Keratinocyte (primary cell): Measurements from ENCODE around the gene GPR26. TPM values are rescaled to one million over a fixed set of nuclear protein-coding genes. Genes with fewer than 3 reads are reported as not detected.

Experiments used
- DNase-seq: peaks from one replicate; pipeline ENCODE4 v3.0.0-alpha.2; 2011; ENCODE audit warnings: low read depth, missing footprints, low spot score
- FAIRE-seq: peaks from 2 replicates; lab custom pipeline; 2011; peaks lifted over from hg19 to GRCh38; lab: Jason Lieb, UNC
- H2AFZ ChIP-seq: 2 replicates; pipeline ENCODE4 v1.6.0; 2012; ENCODE audit warnings: low read length, control low read depth, inconsistent platforms; ENCODE audit not compliant: control insufficient read depth
- H3K27ac ChIP-seq: 2 replicates; pipeline ENCODE4 v1.5.1; 2011; ENCODE audit warnings: low read length; ENCODE audit not compliant: control insufficient read depth, insufficient read depth
- H3K27me3 ChIP-seq: 3 replicates; pipeline ENCODE4 v1.6.0; 2011; ENCODE audit warnings: low read length; ENCODE audit not compliant: control insufficient read depth, insufficient read depth; ENCODE audit errors: extremely low read depth
- H3K36me3 ChIP-seq, 2 experiments: 2 replicates in 1 of 2; 3 replicates in 1 of 2; pipeline ENCODE4 v1.5.1; 2011; ENCODE audit warnings: low read length in 2 of 2, mild to moderate bottlenecking in 1 of 2; ENCODE audit not compliant: control insufficient read depth in 2 of 2, insufficient read depth in 2 of 2; ENCODE audit errors: extremely low read depth in 1 of 2
- H3K4me1 ChIP-seq: 3 replicates; pipeline ENCODE4 v1.5.1; 2011; ENCODE audit warnings: low read length; ENCODE audit not compliant: control insufficient read depth, insufficient read depth; ENCODE audit errors: extremely low read depth
- H3K4me2 ChIP-seq: 3 replicates; pipeline ENCODE4 v1.6.0; 2011; ENCODE audit warnings: low read depth, low read length; ENCODE audit not compliant: control insufficient read depth, insufficient read depth; ENCODE audit errors: extremely low read depth
- H3K4me3 ChIP-seq, 3 experiments: fragments of 200-600 bp in 1 of 3; sonication (generic) in 1 of 3; 2 replicates in 2 of 3; 3 replicates in 1 of 3; pipeline ENCODE4 v1.5.1; 2011 to 2016; ENCODE audit warnings: low read length in 3 of 3, mild to moderate bottlenecking in 3 of 3, control low read depth in 2 of 3, inconsistent platforms in 1 of 3, low read depth in 1 of 3, mixed read lengths in 1 of 3, mixed run types in 1 of 3, moderate library complexity in 1 of 3; ENCODE audit not compliant: control insufficient read depth in 2 of 3, insufficient read depth in 2 of 3; ENCODE audit errors: extremely low read depth in 1 of 3
- H3K79me2 ChIP-seq: 2 replicates; pipeline ENCODE4 v1.6.0; 2012; ENCODE audit warnings: low read length; ENCODE audit not compliant: control insufficient read depth, insufficient read depth
- H3K9ac ChIP-seq: 3 replicates; pipeline ENCODE4 v1.6.0; 2011; ENCODE audit warnings: low read length; ENCODE audit not compliant: control insufficient read depth, insufficient read depth; ENCODE audit errors: extremely low read depth
- H3K9me1 ChIP-seq: 3 replicates; pipeline ENCODE4 v1.6.0; 2011; ENCODE audit warnings: low read length; ENCODE audit not compliant: control insufficient read depth, insufficient read depth; ENCODE audit errors: extremely low read depth
- H3K9me3 ChIP-seq: 2 replicates; pipeline ENCODE4 v1.5.1; 2012; ENCODE audit warnings: low read depth, low read length; ENCODE audit not compliant: control insufficient read depth
- H4K20me1 ChIP-seq: 3 replicates; pipeline ENCODE4 v1.6.0; 2011; ENCODE audit warnings: low read length; ENCODE audit not compliant: control insufficient read depth, insufficient read depth; ENCODE audit errors: extremely low read depth
- CTCF ChIP-seq, 3 experiments: IDR thresholded peaks in 1 of 3; conservative IDR thresholded peaks in 1 of 3; optimal IDR thresholded peaks in 1 of 3; 2 replicates in 2 of 3; 3 replicates in 1 of 3; pipeline versions ENCODE3 to v1.5.1; 2011; ENCODE audit warnings: low read length in 3 of 3, mild to moderate bottlenecking in 3 of 3, moderate library complexity in 2 of 3, control low read depth in 1 of 3, inconsistent platforms in 1 of 3; ENCODE audit not compliant: insufficient read depth in 2 of 3; ENCODE audit errors: extremely low read depth in 1 of 3
- EZH2 ChIP-seq: IDR thresholded peaks from one replicate; pipeline ENCODE4 v1.6.1; 2012; ENCODE audit warnings: inconsistent platforms, mild to moderate bottlenecking, low read length, moderate library complexity
- dilution Hi-C: fragments of 300-500 bp; cut with MboI; formaldehyde crosslinking; loops from one replicate; pipeline ENCODE4 v1.7.0; 2020; ENCODE audit warnings: low sequenced_read_pairs; ENCODE audit not compliant: extremely low pct_ligation_motif_present
- polyA plus RNA-seq, 5 experiments: library from polyadenylated mRNA; depleted of rRNA in 3 of 5; stranded (reverse) in 3 of 5; stranded (forward) in 1 of 5; unstranded in 1 of 5; fragments of >200 nt; gene quantifications; 1 replicate in 1 of 5; 2 replicates in 3 of 5; 3 replicates in 1 of 5; pipeline versions ENCODE4 v1.2.1 to v1.2.3, GENCODE V29; 2011 to 2012; ENCODE audit warnings: missing spikeins in 2 of 5, low read depth in 1 of 5, low replicate concordance in 1 of 5

GPR26 gene
- polyA plus RNA-seq, 1 donor (not counting 4 experiments of a cell fraction or from before 2014, with no cell fraction given), result not detected

- no peak for DNase-seq
- H3K27me3 ChIP-seq, result no peaks in the 10 kb centered on the region
- no peaks in the 10 kb centered on the region for H3K9me1 ChIP-seq
- FAIRE-seq, result no peak
- H2AFZ ChIP-seq, result no peak overlapping the region
- no peak overlapping the region for H3K4me3 ChIP-seq
- no peak overlapping the region for H3K27ac ChIP-seq
- no peaks in the 10 kb centered on the region for H3K9me3 ChIP-seq
- dilution Hi-C loops, result no loop called here
- no peaks in the 10 kb centered on the region for H3K4me1 ChIP-seq
- H3K9ac ChIP-seq, result no peak overlapping the region
- no peaks in the 10 kb centered on the region for H4K20me1 ChIP-seq
- H3K4me2 ChIP-seq, result no peak overlapping the region
- no peak for TF ChIP-seq EZH2
- no peak for TF ChIP-seq CTCF (optimal IDR thresholded peaks at IDR 0.05 in 1 of 3, IDR thresholded peaks at IDR 0.05 in 1 of 3, conservative IDR thresholded peaks at IDR 0.05 in 1 of 3; ENCODE audit: extremely low read depth in 1 of 3, insufficient read depth in 2 of 3, low read length in 3 of 3)
- no peaks in the 10 kb centered on the region for H3K79me2 ChIP-seq
- no peaks in the 10 kb centered on the region for H3K36me3 ChIP-seq
Observed at GRCh38 chr10:123622381-123622780, 43.8 kb upstream of the GPR26 start.

GRCh38 chr10:123624086-123624485, 42.1 kb upstream of the GPR26 start:
- Histone ChIP-seq H3K4me1 (no peaks in the 10 kb centered on the region), H4K20me1 (no peaks in the 10 kb centered on the region), H3K9me1 (no peaks in the 10 kb centered on the region), H3K9me3 (no peaks in the 10 kb centered on the region), H3K9ac (no peak overlapping the region), H3K36me3 (no peaks in the 10 kb centered on the region), H3K79me2 (no peaks in the 10 kb centered on the region), H3K27ac (no peak overlapping the region), H3K4me3 (no peak overlapping the region), H3K27me3 (no peaks in the 10 kb centered on the region), H3K4me2 (no peak overlapping the region), H2AFZ (no peak overlapping the region)
- DNase-seq (no peak), FAIRE-seq (no peak)
- TF ChIP-seq CTCF (optimal IDR thresholded peaks at IDR 0.05 in 1 of 3, IDR thresholded peaks at IDR 0.05 in 1 of 3, conservative IDR thresholded peaks at IDR 0.05 in 1 of 3; ENCODE audit: extremely low read depth in 1 of 3, insufficient read depth in 2 of 3, low read length in 3 of 3) (no peak), EZH2 (no peak)
- dilution Hi-C loops, result no loop called here
